IgD-negative memory B cell (primary cell): Measurements from ENCODE around the gene CD93. TPM values are rescaled to one million over a fixed set of nuclear protein-coding genes. Genes with fewer than 3 reads are reported as not detected.

ENCODE experiments used
- H3K27ac Mint-ChIP-seq, 3 donors: one replicate each; pipeline ENCODE4 v1.8.0; 2020 to 2022; ENCODE audit warnings: mild to moderate bottlenecking in 3 of 3, mixed read lengths in 3 of 3, moderate library complexity in 1 of 3
- H3K27me3 Mint-ChIP-seq: one replicate; pipeline ENCODE4 v1.8.0; 2021; ENCODE audit warnings: mixed read lengths
- H3K36me3 Mint-ChIP-seq: one replicate; pipeline ENCODE4 v1.8.0; 2020; ENCODE audit warnings: mild to moderate bottlenecking, mixed read lengths
- H3K4me1 Mint-ChIP-seq, 3 donors: one replicate each; pipeline ENCODE4 v1.8.0; 2020 to 2022; ENCODE audit warnings: mixed read lengths in 3 of 3, mild to moderate bottlenecking in 1 of 3
- H3K4me3 Mint-ChIP-seq, 4 donors: one replicate each; pipeline ENCODE4 v1.8.0; 2020 to 2022; ENCODE audit warnings: mild to moderate bottlenecking in 4 of 4, mixed read lengths in 4 of 4, moderate library complexity in 3 of 4
- H3K9me3 Mint-ChIP-seq, 3 donors: one replicate each; pipeline ENCODE4 v1.8.0; 2020 to 2021; ENCODE audit warnings: mixed read lengths in 3 of 3, mild to moderate bottlenecking in 1 of 3
- polyA plus RNA-seq: library from polyadenylated mRNA; unstranded; fragments of 300-500 nt; fragmentation: Illumina TruSeq; gene quantifications from one replicate; pipeline ENCODE4 v1.2.3, GENCODE V29; 2021

The CD93 gene
- polyA plus RNA-seq, 1 donor from 2014 or later, result not detected

- peaks cover 1% of the 10 kb centered on the region for H3K36me3 Mint-ChIP-seq
- no peak within 1 kb of the TSS for H3K4me3 Mint-ChIP-seq
- no peak within 1 kb of the TSS for H3K27ac Mint-ChIP-seq
- H3K9me3 Mint-ChIP-seq, result peaks cover 0 to 3% (median 0%) of the 10 kb centered on the region in 3 donors
- peaks cover 11% of the 10 kb centered on the region for H3K27me3 Mint-ChIP-seq
- H3K4me1 Mint-ChIP-seq, result no peaks in the 10 kb centered on the region
Observed at GRCh38 chr20:23034721-23035671, 51.1 kb downstream of the CD93 start, which contains the start of gene SSTR4. SSTR4 (plus strand) TSS chr20:23035312; CDS start chr20:23035484, 172 bp downstream.

- Mint-ChIP-seq H3K4me1 (peaks cover 0 to 2% (median 0%) of the 10 kb centered on the region in 3 donors), H3K27ac (no peak overlapping the region), H3K27me3 (peaks cover 11% of the 10 kb centered on the region), H3K4me3 (no peak overlapping the region), H3K9me3 (peaks cover 0 to 3% (median 0%) of the 10 kb centered on the region in 3 donors), H3K36me3 (peaks cover 1% of the 10 kb centered on the region)
Observed at GRCh38 chr20:23033918-23034317, 52.2 kb downstream of the CD93 start.

GRCh38 chr20:23032750-23033078, 53.4 kb downstream of the CD93 start:
- Mint-ChIP-seq H3K4me3 (no peak overlapping the region), H3K27me3 (peaks cover 9% of the 10 kb centered on the region), H3K4me1 (peaks cover 0 to 2% (median 0%) of the 10 kb centered on the region in 3 donors), H3K36me3 (peaks cover 1% of the 10 kb centered on the region), H3K27ac (no peak overlapping the region), H3K9me3 (peaks cover 0 to 3% (median 0%) of the 10 kb centered on the region in 3 donors)

- H3K4me1 Mint-ChIP-seq, result peaks cover 0 to 2% (median 0%) of the 10 kb centered on the region in 3 donors
- H3K27ac Mint-ChIP-seq, result no peak overlapping the region
- H3K36me3 Mint-ChIP-seq, result peaks cover 1% of the 10 kb centered on the region
- H3K9me3 Mint-ChIP-seq, result peaks cover 0 to 3% (median 0%) of the 10 kb centered on the region in 3 donors
- peaks cover 7% of the 10 kb centered on the region for H3K27me3 Mint-ChIP-seq
- H3K4me3 Mint-ChIP-seq, result no peak overlapping the region
Observed at GRCh38 chr20:23032056-23032749, 53.9 kb downstream of the CD93 start.

- Mint-ChIP-seq H3K9me3 (no peaks in the 10 kb centered on the region), H3K27ac (no peak overlapping the region), H3K36me3 (no peaks in the 10 kb centered on the region), H3K4me3 (no peak overlapping the region), H3K4me1 (peaks cover 0 to 2% (median 0%) of the 10 kb centered on the region in 3 donors), H3K27me3 (peaks cover 7% of the 10 kb centered on the region)
Observed at GRCh38 chr20:23031346-23031745, 54.8 kb downstream of the CD93 start.

Other genes starting within 250 kb of the CD93 start
- gene SSTR4, start 51.0 kb downstream of the CD93 start, polyA plus RNA-seq, result not detected
- gene THBD, start 36.7 kb downstream of the CD93 start, polyA plus RNA-seq, result not detected